Motor neuron (in vitro differentiated cells): Measurements from ENCODE around the gene PAX7. TPM values are rescaled to one million over a fixed set of nuclear protein-coding genes. Genes with fewer than 3 reads are reported as not detected.
"Not testable (repeated sequence)": the region's sequence is repeated elsewhere in the genome, so short reads cannot be mapped to it uniquely, and the experiment has no call there.

ENCODE experiments used
- ATAC-seq, 8 experiments: fragments of 200-7000 bp; cut with Tn5 transposase; replicated peaks in 6 of 8; 2 replicates each; pipeline ENCODE4 v1.8.0; 2021; ENCODE audit warnings: mild to moderate bottlenecking in 8 of 8, moderate library complexity in 8 of 8
- H3K27ac ChIP-seq, 2 donors: fragments of 250-450 bp; sonication (Bioruptor Pico); 2 replicates each; pipeline ENCODE4 v1.9.0; 2021; ENCODE audit warnings: antibody characterized with exemption in 2 of 2, mild to moderate bottlenecking in 2 of 2, moderate library complexity in 1 of 2
- H3K4me1 ChIP-seq, 2 donors: fragments of 250-450 bp; sonication (Bioruptor Pico); replicated peaks in 1 of 2; 2 replicates each; pipeline ENCODE4 v1.6.1; 2021; ENCODE audit warnings: antibody characterized with exemption in 2 of 2, mild to moderate bottlenecking in 2 of 2, moderate library complexity in 1 of 2
- H3K4me3 ChIP-seq, 5 donors: fragments of 250-450 bp; sonication (Bioruptor Pico); 2 replicates each; pipeline ENCODE4 v1.9.0; 2021; ENCODE audit warnings: antibody characterized with exemption in 5 of 5, mild to moderate bottlenecking in 5 of 5, moderate library complexity in 4 of 5
- WGBS, 10 experiments: fragments of 450-650 bp; shearing (Covaris generic); methylation state at CpG; one replicate each; pipeline ENCODE4 v1.0.0; 2022; 5-methylcytosine and 5-hydroxymethylcytosine counted together
- in situ Hi-C, 9 experiments: fragments of 400-800 bp; cut with MboI; loops; one replicate each; pipeline ENCODE4 v1.15.0; 2021; ENCODE audit warnings: low sequenced_read_pairs in 9 of 9, low pct_unique_long_range_greater_than_20kb in 2 of 9; ENCODE audit not compliant: unreplicated experiment in 9 of 9
- total RNA-seq, 8 experiments: library from RNA; unstranded; fragments of 300-600 nt; gene quantifications; 2 replicates each; pipeline versions ENCODE4 v1.2.3 to v1.2.4, GENCODE V29; 2022

The PAX7 gene
- total RNA-seq, 8 experiments from 2014 or later: 0.05 to 0.76 (median 0.18) TPM; not detected in 1

GRCh38 chr1:18735224-18735997 is 104.8 kb downstream of the PAX7 start:
- in situ Hi-C loops: no loop called here
- WGBS, 10 experiments: 0 to 93% (median 75%) methylated on average over 1 to 22 of the region's 22 CpGs; no CpG with 5 or more reads in 4 of the 10 experiments

GRCh38 chr1:18736958-18737357 is 106.3 kb downstream of the PAX7 start:
- Histone ChIP-seq H3K4me3 (no peak overlapping the region), H3K4me1 (peaks cover 0 to 8% of the 10 kb centered on the region in 2 donors), H3K27ac (no peak overlapping the region)
- in situ Hi-C loops: no loop called here
- ATAC-seq: peak in 1 of 8 experiments; percentile 4
- 67 to 82% (median 73%) methylated on average over 2 to 5 of the region's 6 CpGs; no CpG with 5 or more reads in 7 of the 10 experiments for WGBS, 10 experiments

More at GRCh38 chr1:18735224-18735997, 104.8 kb downstream of the PAX7 start:
- no peak overlapping the region for H3K4me3 ChIP-seq
- ATAC-seq: peak in 2 of 8 experiments; percentile 16 to 50
- no peak overlapping the region for H3K27ac ChIP-seq
- peaks cover 0 to 10% of the 10 kb centered on the region in 2 donors for H3K4me1 ChIP-seq

GRCh38 chr1:18738126-18738525 is 107.5 kb downstream of the PAX7 start:
- in situ Hi-C loops: no loop called here
- WGBS, 10 experiments: 9 to 64% (median 37%) methylated on average over 1 to 8 of the region's 11 CpGs; no CpG with 5 or more reads in 2 of the 10 experiments
- Histone ChIP-seq H3K4me1 (peaks cover 0 to 8% of the 10 kb centered on the region in 2 donors), H3K27ac (no peak overlapping the region), H3K4me3 (no peak overlapping the region)
- ATAC-seq: no peak

GRCh38 chr1:18738617-18739016 is 108.0 kb downstream of the PAX7 start:
- no peak for ATAC-seq
- in situ Hi-C loops: no loop called here
- 80 to 84% methylated on average over 1 to 3 of the region's 3 CpGs; no CpG with 5 or more reads in 8 of the 10 experiments for WGBS, 10 experiments
- H3K4me1 ChIP-seq: peaks cover 0 to 8% of the 10 kb centered on the region in 2 donors
- H3K27ac ChIP-seq: no peak overlapping the region
- H3K4me3 ChIP-seq: no peak overlapping the region

GRCh38 chr1:18739408-18739807 is 108.8 kb downstream of the PAX7 start:
- Histone ChIP-seq H3K4me3 (no peak overlapping the region), H3K27ac (no peak overlapping the region), H3K4me1 (peaks cover 0 to 8% of the 10 kb centered on the region in 2 donors)
- no peak for ATAC-seq
- WGBS, 10 experiments: 11 to 93% (median 63%) methylated on average over 1 to 4 of the region's 6 CpGs; no CpG with 5 or more reads in 2 of the 10 experiments
- in situ Hi-C loops: no loop called here

GRCh38 chr1:18739897-18740296 is 109.3 kb downstream of the PAX7 start:
- Histone ChIP-seq H3K27ac (no peak overlapping the region), H3K4me3 (no peak overlapping the region), H3K4me1 (peaks cover 0 to 8% of the 10 kb centered on the region in 2 donors)
- in situ Hi-C loops: no loop called here
- peak in 1 of 8 experiments; percentile 21 for ATAC-seq
- WGBS, 10 experiments: 60 to 88% (median 71%) methylated on average over 1 to 13 of the region's 15 CpGs; no CpG with 5 or more reads in 4 of the 10 experiments

- ATAC-seq: no peak
- H3K4me3 ChIP-seq: no peak overlapping the region
- peaks cover 0 to 8% of the 10 kb centered on the region in 2 donors for H3K4me1 ChIP-seq
- in situ Hi-C loops: no loop called here
- WGBS, 10 experiments: 0 to 88% (median 71%) methylated on average over 1 of the region's 1 CpG; no CpG with 5 or more reads in 4 of the 10 experiments
- no peak overlapping the region for H3K27ac ChIP-seq
These were observed 110.0 kb downstream of the PAX7 start for GRCh38 chr1:18740617-18741016.

- Histone ChIP-seq H3K27ac (no peak overlapping the region), H3K4me1 (peaks cover 0 to 4% of the 10 kb centered on the region in 2 donors), H3K4me3 (no peak overlapping the region)
- WGBS, 10 experiments: 16 to 55% (median 43%) methylated on average over 3 to 7 of the region's 7 CpGs; no CpG with 5 or more reads in 5 of the 10 experiments
- ATAC-seq: no peak
- in situ Hi-C loops: no loop called here
These were observed 112.6 kb downstream of the PAX7 start for GRCh38 chr1:18743233-18743632.

GRCh38 chr1:18744381-18744780 is 113.7 kb downstream of the PAX7 start:
- ATAC-seq, H3K27ac ChIP-seq, H3K4me1 ChIP-seq, H3K4me3 ChIP-seq, in situ Hi-C loops: not testable (repeated sequence)
- 0 to 86% (median 50%) methylated on average over 1 of the region's 1 CpG; no CpG with 5 or more reads in 3 of the 10 experiments for WGBS, 10 experiments

GRCh38 chr1:18746981-18747380 is 116.3 kb downstream of the PAX7 start:
- in situ Hi-C loops: no loop called here
- no peaks in the 10 kb centered on the region for H3K4me1 ChIP-seq
- ATAC-seq: no peak
- H3K4me3 ChIP-seq: no peak overlapping the region
- 0 to 82% (median 58%) methylated on average over 1 to 5 of the region's 5 CpGs; no CpG with 5 or more reads in 3 of the 10 experiments for WGBS, 10 experiments
- no peak overlapping the region for H3K27ac ChIP-seq

- WGBS, 10 experiments: 0 to 100% (median 60%) methylated on average over 1 to 5 of the region's 5 CpGs
- Histone ChIP-seq H3K4me3 (no peak overlapping the region), H3K27ac (no peak overlapping the region), H3K4me1 (no peaks in the 10 kb centered on the region)
- ATAC-seq: no peak
- in situ Hi-C loops: no loop called here
These were observed 117.0 kb downstream of the PAX7 start for GRCh38 chr1:18747671-18748070.

GRCh38 chr1:18748435-18748834 is 117.8 kb downstream of the PAX7 start:
- in situ Hi-C loops: no loop called here
- 15 to 77% (median 70%) methylated on average over 2 to 10 of the region's 10 CpGs; no CpG with 5 or more reads in 3 of the 10 experiments for WGBS, 10 experiments
- Histone ChIP-seq H3K4me1 (no peaks in the 10 kb centered on the region), H3K27ac (no peak overlapping the region), H3K4me3 (no peak overlapping the region)
- ATAC-seq: no peak

- Histone ChIP-seq H3K4me1 (no peaks in the 10 kb centered on the region), H3K27ac (no peak overlapping the region), H3K4me3 (no peak overlapping the region)
- no peak for ATAC-seq
- in situ Hi-C loops: no loop called here
These were observed 118.9 kb downstream of the PAX7 start for GRCh38 chr1:18749569-18749968.
